Osteocyte (in vitro differentiated cells): ENCODE data around the gene SPAG7. TPM values are rescaled to one million over a fixed set of nuclear protein-coding genes. Genes with fewer than 3 reads are reported as not detected.
A peak's percentile ranks its signal among the peaks of the same experiment; 100 is the strongest.

ENCODE experiments used
- DNase-seq: peaks from one replicate; pipeline ENCODE4 v3.0.0; 2021; ENCODE audit warnings: mixed read lengths; ENCODE audit not compliant: unreplicated experiment; ENCODE audit errors: extremely low spot score
- H3K27ac Mint-ChIP-seq: one replicate; pipeline ENCODE4 v1.8.0; 2021; ENCODE audit warnings: mild to moderate bottlenecking, mixed read lengths; ENCODE audit not compliant: unreplicated experiment
- H3K27me3 Mint-ChIP-seq: one replicate; pipeline ENCODE4 v1.8.0; 2021; ENCODE audit warnings: mixed read lengths; ENCODE audit not compliant: unreplicated experiment
- H3K36me3 Mint-ChIP-seq: one replicate; pipeline ENCODE4 v1.8.0; 2021; ENCODE audit warnings: mixed read lengths; ENCODE audit not compliant: unreplicated experiment
- H3K4me1 Mint-ChIP-seq: one replicate; pipeline ENCODE4 v1.8.0; 2021; ENCODE audit warnings: mixed read lengths; ENCODE audit not compliant: unreplicated experiment
- H3K4me3 Mint-ChIP-seq: one replicate; pipeline ENCODE4 v1.8.0; 2021; ENCODE audit warnings: mild to moderate bottlenecking, moderate library complexity, mixed read lengths; ENCODE audit not compliant: unreplicated experiment
- H3K9me3 Mint-ChIP-seq: one replicate; pipeline ENCODE4 v1.8.0; 2021; ENCODE audit warnings: mixed read lengths; ENCODE audit not compliant: unreplicated experiment
- total RNA-seq: library from RNA; stranded (reverse); gene quantifications from 2 replicates; pipeline ENCODE4 v1.2.1, GENCODE V29; 2021
- TF ChIP-seq, protein P1 (sequence below): fragments of 200-600 bp; sonication (generic); IDR thresholded peaks from 2 replicates; pipeline ENCODE4 v1.5.0; 2021; ENCODE audit warnings: antibody characterized with exemption, mild to moderate bottlenecking, moderate library complexity

Gene SPAG7
- total RNA-seq, 1 donor from 2014 or later, result 92.9 TPM

GRCh38 chr17:4965311-4965986 lies 2.2 kb downstream of the SPAG7 start:
- DNase-seq, result no peak
- TF ChIP-seq, protein P1, sequence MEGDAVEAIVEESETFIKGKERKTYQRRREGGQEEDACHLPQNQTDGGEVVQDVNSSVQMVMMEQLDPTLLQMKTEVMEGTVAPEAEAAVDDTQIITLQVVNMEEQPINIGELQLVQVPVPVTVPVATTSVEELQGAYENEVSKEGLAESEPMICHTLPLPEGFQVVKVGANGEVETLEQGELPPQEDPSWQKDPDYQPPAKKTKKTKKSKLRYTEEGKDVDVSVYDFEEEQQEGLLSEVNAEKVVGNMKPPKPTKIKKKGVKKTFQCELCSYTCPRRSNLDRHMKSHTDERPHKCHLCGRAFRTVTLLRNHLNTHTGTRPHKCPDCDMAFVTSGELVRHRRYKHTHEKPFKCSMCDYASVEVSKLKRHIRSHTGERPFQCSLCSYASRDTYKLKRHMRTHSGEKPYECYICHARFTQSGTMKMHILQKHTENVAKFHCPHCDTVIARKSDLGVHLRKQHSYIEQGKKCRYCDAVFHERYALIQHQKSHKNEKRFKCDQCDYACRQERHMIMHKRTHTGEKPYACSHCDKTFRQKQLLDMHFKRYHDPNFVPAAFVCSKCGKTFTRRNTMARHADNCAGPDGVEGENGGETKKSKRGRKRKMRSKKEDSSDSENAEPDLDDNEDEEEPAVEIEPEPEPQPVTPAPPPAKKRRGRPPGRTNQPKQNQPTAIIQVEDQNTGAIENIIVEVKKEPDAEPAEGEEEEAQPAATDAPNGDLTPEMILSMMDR, result no peak
- Mint-ChIP-seq H3K27me3 (no peaks in the 10 kb centered on the region), H3K9me3 (no peaks in the 10 kb centered on the region), H3K4me1 (peaks cover 28% of the 10 kb centered on the region), H3K36me3 (peaks cover 19% of the 10 kb centered on the region), H3K4me3 (peak overlapping the region; percentile 23), H3K27ac (no peak overlapping the region)

GRCh38 chr17:4960279-4960922 lies 7.2 kb downstream of the SPAG7 start:
- peaks cover 2% of the 10 kb centered on the region for H3K4me1 Mint-ChIP-seq
- peaks cover 22% of the 10 kb centered on the region for H3K36me3 Mint-ChIP-seq
- no peak overlapping the region for H3K27ac Mint-ChIP-seq
- TF ChIP-seq, protein P1, result no peak
- H3K4me3 Mint-ChIP-seq, result no peak overlapping the region
- DNase-seq, result no peak
- no peaks in the 10 kb centered on the region for H3K9me3 Mint-ChIP-seq
- H3K27me3 Mint-ChIP-seq, result no peaks in the 10 kb centered on the region

DNA sequence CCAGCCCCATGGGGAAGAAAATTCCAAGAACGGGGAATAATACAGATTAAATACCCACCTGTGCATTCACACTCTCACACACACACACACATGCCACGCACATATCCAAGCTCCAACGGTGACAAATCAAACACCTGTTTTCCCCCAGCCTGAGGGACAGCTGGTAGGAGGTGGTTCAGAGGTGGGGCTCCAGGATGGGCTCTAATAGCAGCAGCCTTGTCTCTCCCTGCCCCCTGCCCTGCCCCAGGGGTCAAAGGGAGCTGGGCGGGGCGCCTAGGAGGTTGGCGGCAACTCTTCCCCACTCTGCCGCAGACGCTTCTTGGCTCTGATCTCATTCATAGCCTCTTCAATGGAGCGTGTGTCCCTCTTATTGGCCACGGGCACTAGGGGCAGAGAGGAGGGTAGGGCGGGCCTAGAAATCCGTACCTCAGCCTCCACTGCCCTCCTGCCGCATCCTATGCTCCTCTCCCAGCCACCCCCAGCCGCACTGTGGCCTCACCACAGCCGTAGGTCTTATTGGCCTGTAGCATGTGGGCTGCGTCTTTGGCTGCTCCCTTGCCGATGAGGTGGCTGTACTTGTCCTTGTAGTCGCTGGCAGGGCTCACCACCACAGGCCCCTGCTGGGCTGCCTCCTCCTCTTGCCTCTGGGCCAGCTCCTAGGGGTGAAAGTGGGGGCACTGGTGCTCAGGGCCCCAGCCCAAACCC lies 8.2 kb downstream of the SPAG7 start:
- Mint-ChIP-seq H3K4me3 (no peak overlapping the region), H3K4me1 (no peaks in the 10 kb centered on the region), H3K36me3 (peaks cover 19% of the 10 kb centered on the region), H3K27me3 (no peaks in the 10 kb centered on the region), H3K27ac (no peak overlapping the region), H3K9me3 (no peaks in the 10 kb centered on the region)
- DNase-seq, result no peak
- TF ChIP-seq, protein P1, result no peak

DNA sequence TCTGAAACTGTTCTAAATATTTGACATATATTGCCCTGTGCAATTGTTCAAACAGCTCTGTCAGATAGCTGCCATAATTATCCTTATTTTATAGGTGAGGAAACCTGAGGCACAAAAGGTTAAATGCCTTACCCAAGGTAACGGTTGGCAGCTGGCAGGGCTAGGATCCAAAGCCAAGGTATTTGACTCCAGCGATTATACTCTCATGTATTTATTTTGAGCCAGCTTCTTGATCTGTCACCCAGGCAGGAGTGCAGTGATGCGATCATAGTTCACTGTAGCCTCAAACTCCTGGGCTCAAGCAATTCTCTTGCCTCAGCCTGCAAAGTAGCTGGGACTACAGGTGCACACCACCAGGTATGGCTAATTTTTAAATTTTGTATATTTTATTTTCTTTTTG lies 9.5 kb downstream of the SPAG7 start:
- Mint-ChIP-seq H3K27ac (no peak overlapping the region), H3K36me3 (peaks cover 19% of the 10 kb centered on the region), H3K27me3 (no peaks in the 10 kb centered on the region), H3K4me1 (peaks cover 10% of the 10 kb centered on the region), H3K9me3 (no peaks in the 10 kb centered on the region), H3K4me3 (no peak overlapping the region)
- no peak for DNase-seq
- TF ChIP-seq, protein P1, result no peak

DNA sequence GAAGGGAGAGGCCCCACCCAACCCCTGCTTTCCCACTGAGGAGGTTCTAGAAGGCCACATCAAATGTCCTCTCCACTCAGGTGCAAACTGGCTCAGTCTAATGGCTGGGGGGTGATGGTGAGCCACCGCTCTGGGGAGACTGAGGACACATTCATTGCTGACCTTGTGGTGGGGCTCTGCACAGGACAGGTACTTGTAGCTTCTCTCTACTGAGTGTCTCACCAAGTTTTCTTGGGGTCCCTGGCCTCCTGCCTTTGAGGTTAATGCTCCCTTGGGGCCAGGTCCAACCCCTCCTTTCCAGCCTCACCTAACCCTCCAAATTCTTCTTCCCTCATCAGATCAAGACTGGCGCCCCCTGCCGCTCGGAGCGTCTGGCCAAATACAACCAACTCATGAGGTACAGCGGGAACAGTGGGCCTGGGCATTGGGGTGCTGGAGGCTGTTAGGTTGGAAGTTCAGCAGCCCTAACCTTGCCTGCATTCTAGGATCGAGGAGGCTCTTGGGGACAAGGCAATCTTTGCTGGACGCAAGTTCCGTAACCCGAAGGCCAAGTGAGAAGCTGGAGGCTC lies 11.0 kb downstream of the SPAG7 start:
- H3K4me1 Mint-ChIP-seq, result peaks cover 13% of the 10 kb centered on the region
- TF ChIP-seq, protein P1, result no peak
- H3K9me3 Mint-ChIP-seq, result no peaks in the 10 kb centered on the region
- H3K27ac Mint-ChIP-seq, result no peak overlapping the region
- peaks cover 17% of the 10 kb centered on the region for H3K36me3 Mint-ChIP-seq
- no peak for DNase-seq
- H3K27me3 Mint-ChIP-seq, result no peaks in the 10 kb centered on the region
- no peak overlapping the region for H3K4me3 Mint-ChIP-seq
